HCEC 1CT (cell line): ENCODE results near the gene FXYD3.
A peak's percentile ranks its signal among the peaks of the same experiment; 100 is the strongest.
"Not testable (repeated sequence)": the region's sequence is repeated elsewhere in the genome, so short reads cannot be mapped to it uniquely, and the experiment has no call there.

Experiments used
- DNase-seq: peaks from one replicate; pipeline ENCODE4 v3.0.0-alpha.2; 2017

Gene FXYD3

GRCh38 chr19:35087393-35087792, 28.2 kb upstream of the FXYD3 start:
- no peak for DNase-seq

GRCh38 chr19:35088131-35088913, 27.3 kb upstream of the FXYD3 start:
- peak; percentile 94 for DNase-seq

- no peak for DNase-seq
Observed at GRCh38 chr19:35089554-35089953, 26.1 kb upstream of the FXYD3 start.

GRCh38 chr19:35090160-35090505, 25.5 kb upstream of the FXYD3 start:
- DNase-seq, result no peak

- peak; percentile 59 for DNase-seq
Observed at GRCh38 chr19:35090506-35091214, 25.0 kb upstream of the FXYD3 start.

GRCh38 chr19:35093430-35093829, 22.2 kb upstream of the FXYD3 start:
- DNase-seq, result no peak

GRCh38 chr19:35093941-35094647, 21.5 kb upstream of the FXYD3 start:
- DNase-seq, result no peak

- DNase-seq, result no peak
Observed at GRCh38 chr19:35094656-35095055, 21.0 kb upstream of the FXYD3 start.

- DNase-seq, result no peak
Observed at GRCh38 chr19:35095667-35096368, 19.8 kb upstream of the FXYD3 start.

GRCh38 chr19:35098413-35099049, 17.1 kb upstream of the FXYD3 start:
- DNase-seq, result no peak

GRCh38 chr19:35099155-35099896, 16.3 kb upstream of the FXYD3 start:
- DNase-seq, result no peak

- no peak for DNase-seq
Observed at GRCh38 chr19:35099897-35100275, 15.7 kb upstream of the FXYD3 start.

- no peak for DNase-seq
Observed at GRCh38 chr19:35100588-35101533, 14.8 kb upstream of the FXYD3 start.

GRCh38 chr19:35101949-35102348, 13.7 kb upstream of the FXYD3 start:
- not testable (repeated sequence) for DNase-seq

GRCh38 chr19:35103614-35104013, 12.0 kb upstream of the FXYD3 start:
- not testable (repeated sequence) for DNase-seq

- no peak for DNase-seq
Observed at GRCh38 chr19:35104361-35104760, 11.3 kb upstream of the FXYD3 start.

- DNase-seq, result no peak
Observed at GRCh38 chr19:35105047-35105410, 10.6 kb upstream of the FXYD3 start.

- no peak for DNase-seq
Observed at GRCh38 chr19:35105411-35106290, 10.0 kb upstream of the FXYD3 start.

GRCh38 chr19:35106291-35106583, 9.4 kb upstream of the FXYD3 start:
- DNase-seq, result no peak

GRCh38 chr19:35106898-35107541, 8.6 kb upstream of the FXYD3 start:
- no peak for DNase-seq
